Measurements from ENCODE around the gene DICER1.

DNA sequence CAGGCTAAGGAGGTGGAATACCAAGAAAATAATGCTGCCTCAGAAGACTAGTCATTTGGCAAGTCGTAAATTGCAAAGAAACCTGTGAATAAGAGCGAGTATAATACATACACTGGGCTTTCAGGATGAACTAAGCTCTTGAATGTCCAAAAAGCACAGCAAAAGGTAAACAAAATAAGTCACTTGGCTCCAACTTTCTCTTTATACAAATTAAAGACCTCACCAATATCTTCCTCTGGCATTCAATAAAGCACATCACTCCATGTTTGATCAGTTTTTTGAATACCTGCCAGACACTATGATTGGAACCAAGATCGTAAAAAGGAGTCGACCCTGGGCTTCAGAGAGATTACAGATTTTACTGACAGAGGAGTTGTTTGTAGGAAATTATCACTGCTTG is 3.5 kb downstream of the DICER1 start:
- TF ChIP-seq, protein P1, sequence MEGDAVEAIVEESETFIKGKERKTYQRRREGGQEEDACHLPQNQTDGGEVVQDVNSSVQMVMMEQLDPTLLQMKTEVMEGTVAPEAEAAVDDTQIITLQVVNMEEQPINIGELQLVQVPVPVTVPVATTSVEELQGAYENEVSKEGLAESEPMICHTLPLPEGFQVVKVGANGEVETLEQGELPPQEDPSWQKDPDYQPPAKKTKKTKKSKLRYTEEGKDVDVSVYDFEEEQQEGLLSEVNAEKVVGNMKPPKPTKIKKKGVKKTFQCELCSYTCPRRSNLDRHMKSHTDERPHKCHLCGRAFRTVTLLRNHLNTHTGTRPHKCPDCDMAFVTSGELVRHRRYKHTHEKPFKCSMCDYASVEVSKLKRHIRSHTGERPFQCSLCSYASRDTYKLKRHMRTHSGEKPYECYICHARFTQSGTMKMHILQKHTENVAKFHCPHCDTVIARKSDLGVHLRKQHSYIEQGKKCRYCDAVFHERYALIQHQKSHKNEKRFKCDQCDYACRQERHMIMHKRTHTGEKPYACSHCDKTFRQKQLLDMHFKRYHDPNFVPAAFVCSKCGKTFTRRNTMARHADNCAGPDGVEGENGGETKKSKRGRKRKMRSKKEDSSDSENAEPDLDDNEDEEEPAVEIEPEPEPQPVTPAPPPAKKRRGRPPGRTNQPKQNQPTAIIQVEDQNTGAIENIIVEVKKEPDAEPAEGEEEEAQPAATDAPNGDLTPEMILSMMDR (IDR thresholded peaks at IDR 0.05; ENCODE audit: poor library complexity, severe bottlenecking): no peak
- TF ChIP-seq POLR2AphosphoS5 (IDR thresholded peaks at IDR 0.05) (no peak), SMC3 (conservative IDR thresholded peaks at IDR 0.05; ENCODE audit: poor library complexity) (no peak)

Measured in neural cell (in vitro differentiated cells).